Keratinocyte (primary cell): Measurements from ENCODE around the gene CNTLN. TPM values are rescaled to one million over a fixed set of nuclear protein-coding genes. Genes with fewer than 3 reads are reported as not detected.

Experiments
- DNase-seq: peaks from one replicate; pipeline ENCODE4 v3.0.0-alpha.2; 2011; ENCODE audit warnings: low read depth, missing footprints, low spot score
- FAIRE-seq: peaks from 2 replicates; lab custom pipeline; 2011; peaks lifted over from hg19 to GRCh38; lab: Jason Lieb, UNC
- H2AFZ ChIP-seq: 2 replicates; pipeline ENCODE4 v1.6.0; 2012; ENCODE audit warnings: low read length, control low read depth, inconsistent platforms; ENCODE audit not compliant: control insufficient read depth
- H3K27ac ChIP-seq: 2 replicates; pipeline ENCODE4 v1.5.1; 2011; ENCODE audit warnings: low read length; ENCODE audit not compliant: control insufficient read depth, insufficient read depth
- H3K27me3 ChIP-seq: 3 replicates; pipeline ENCODE4 v1.6.0; 2011; ENCODE audit warnings: low read length; ENCODE audit not compliant: control insufficient read depth, insufficient read depth; ENCODE audit errors: extremely low read depth
- H3K36me3 ChIP-seq, 2 experiments: 2 replicates in 1 of 2; 3 replicates in 1 of 2; pipeline ENCODE4 v1.5.1; 2011; ENCODE audit warnings: low read length in 2 of 2, mild to moderate bottlenecking in 1 of 2; ENCODE audit not compliant: control insufficient read depth in 2 of 2, insufficient read depth in 2 of 2; ENCODE audit errors: extremely low read depth in 1 of 2
- H3K4me1 ChIP-seq: 3 replicates; pipeline ENCODE4 v1.5.1; 2011; ENCODE audit warnings: low read length; ENCODE audit not compliant: control insufficient read depth, insufficient read depth; ENCODE audit errors: extremely low read depth
- H3K4me2 ChIP-seq: 3 replicates; pipeline ENCODE4 v1.6.0; 2011; ENCODE audit warnings: low read depth, low read length; ENCODE audit not compliant: control insufficient read depth, insufficient read depth; ENCODE audit errors: extremely low read depth
- H3K4me3 ChIP-seq, 3 experiments: fragments of 200-600 bp in 1 of 3; sonication (generic) in 1 of 3; 2 replicates in 2 of 3; 3 replicates in 1 of 3; pipeline ENCODE4 v1.5.1; 2011 to 2016; ENCODE audit warnings: low read length in 3 of 3, mild to moderate bottlenecking in 3 of 3, control low read depth in 2 of 3, inconsistent platforms in 1 of 3, low read depth in 1 of 3, mixed read lengths in 1 of 3, mixed run types in 1 of 3, moderate library complexity in 1 of 3; ENCODE audit not compliant: control insufficient read depth in 2 of 3, insufficient read depth in 2 of 3; ENCODE audit errors: extremely low read depth in 1 of 3
- H3K79me2 ChIP-seq: 2 replicates; pipeline ENCODE4 v1.6.0; 2012; ENCODE audit warnings: low read length; ENCODE audit not compliant: control insufficient read depth, insufficient read depth
- H3K9ac ChIP-seq: 3 replicates; pipeline ENCODE4 v1.6.0; 2011; ENCODE audit warnings: low read length; ENCODE audit not compliant: control insufficient read depth, insufficient read depth; ENCODE audit errors: extremely low read depth
- H3K9me1 ChIP-seq: 3 replicates; pipeline ENCODE4 v1.6.0; 2011; ENCODE audit warnings: low read length; ENCODE audit not compliant: control insufficient read depth, insufficient read depth; ENCODE audit errors: extremely low read depth
- H3K9me3 ChIP-seq: 2 replicates; pipeline ENCODE4 v1.5.1; 2012; ENCODE audit warnings: low read depth, low read length; ENCODE audit not compliant: control insufficient read depth
- H4K20me1 ChIP-seq: 3 replicates; pipeline ENCODE4 v1.6.0; 2011; ENCODE audit warnings: low read length; ENCODE audit not compliant: control insufficient read depth, insufficient read depth; ENCODE audit errors: extremely low read depth
- EZH2 ChIP-seq: IDR thresholded peaks from one replicate; pipeline ENCODE4 v1.6.1; 2012; ENCODE audit warnings: inconsistent platforms, mild to moderate bottlenecking, low read length, moderate library complexity
- dilution Hi-C: fragments of 300-500 bp; cut with MboI; formaldehyde crosslinking; loops from one replicate; pipeline ENCODE4 v1.7.0; 2020; ENCODE audit warnings: low sequenced_read_pairs; ENCODE audit not compliant: extremely low pct_ligation_motif_present
- polyA plus RNA-seq, 5 experiments: library from polyadenylated mRNA; depleted of rRNA in 3 of 5; stranded (reverse) in 3 of 5; stranded (forward) in 1 of 5; unstranded in 1 of 5; fragments of >200 nt; gene quantifications; 1 replicate in 1 of 5; 2 replicates in 3 of 5; 3 replicates in 1 of 5; pipeline versions ENCODE4 v1.2.1 to v1.2.3, GENCODE V29; 2011 to 2012; ENCODE audit warnings: missing spikeins in 2 of 5, low read depth in 1 of 5, low replicate concordance in 1 of 5
- TF ChIP-seq, protein P1 (sequence below), 3 experiments: IDR thresholded peaks in 1 of 3; conservative IDR thresholded peaks in 1 of 3; optimal IDR thresholded peaks in 1 of 3; 2 replicates in 2 of 3; 3 replicates in 1 of 3; pipeline versions ENCODE3 to v1.5.1; 2011; ENCODE audit warnings: low read length in 3 of 3, mild to moderate bottlenecking in 3 of 3, moderate library complexity in 2 of 3, control low read depth in 1 of 3, inconsistent platforms in 1 of 3; ENCODE audit not compliant: insufficient read depth in 2 of 3; ENCODE audit errors: extremely low read depth in 1 of 3

CNTLN gene
- polyA plus RNA-seq, 1 donor (not counting 4 experiments of a cell fraction or from before 2014, with no cell fraction given) = 2.4 TPM

GRCh38 chr9:17477816-17478215, 343.0 kb downstream of the CNTLN start:
- Histone ChIP-seq H3K9ac (no peak overlapping the region), H3K4me2 (no peak overlapping the region), H3K4me3 (no peak overlapping the region), H3K9me3 (no peaks in the 10 kb centered on the region), H3K27me3 (no peaks in the 10 kb centered on the region), H4K20me1 (no peaks in the 10 kb centered on the region), H3K36me3 (no peaks in the 10 kb centered on the region), H2AFZ (no peak overlapping the region), H3K9me1 (no peaks in the 10 kb centered on the region), H3K4me1 (no peaks in the 10 kb centered on the region), H3K79me2 (no peaks in the 10 kb centered on the region), H3K27ac (no peak overlapping the region)
- dilution Hi-C loops = no loop called here
- TF ChIP-seq, protein P1, sequence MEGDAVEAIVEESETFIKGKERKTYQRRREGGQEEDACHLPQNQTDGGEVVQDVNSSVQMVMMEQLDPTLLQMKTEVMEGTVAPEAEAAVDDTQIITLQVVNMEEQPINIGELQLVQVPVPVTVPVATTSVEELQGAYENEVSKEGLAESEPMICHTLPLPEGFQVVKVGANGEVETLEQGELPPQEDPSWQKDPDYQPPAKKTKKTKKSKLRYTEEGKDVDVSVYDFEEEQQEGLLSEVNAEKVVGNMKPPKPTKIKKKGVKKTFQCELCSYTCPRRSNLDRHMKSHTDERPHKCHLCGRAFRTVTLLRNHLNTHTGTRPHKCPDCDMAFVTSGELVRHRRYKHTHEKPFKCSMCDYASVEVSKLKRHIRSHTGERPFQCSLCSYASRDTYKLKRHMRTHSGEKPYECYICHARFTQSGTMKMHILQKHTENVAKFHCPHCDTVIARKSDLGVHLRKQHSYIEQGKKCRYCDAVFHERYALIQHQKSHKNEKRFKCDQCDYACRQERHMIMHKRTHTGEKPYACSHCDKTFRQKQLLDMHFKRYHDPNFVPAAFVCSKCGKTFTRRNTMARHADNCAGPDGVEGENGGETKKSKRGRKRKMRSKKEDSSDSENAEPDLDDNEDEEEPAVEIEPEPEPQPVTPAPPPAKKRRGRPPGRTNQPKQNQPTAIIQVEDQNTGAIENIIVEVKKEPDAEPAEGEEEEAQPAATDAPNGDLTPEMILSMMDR (optimal IDR thresholded peaks at IDR 0.05 in 1 of 3, IDR thresholded peaks at IDR 0.05 in 1 of 3, conservative IDR thresholded peaks at IDR 0.05 in 1 of 3; ENCODE audit: extremely low read depth in 1 of 3, insufficient read depth in 2 of 3, low read length in 3 of 3) = no peak
- TF ChIP-seq EZH2 = no peak
- no peak for DNase-seq
- FAIRE-seq = no peak

GRCh38 chr9:17480966-17481365, 346.1 kb downstream of the CNTLN start:
- no peaks in the 10 kb centered on the region for H3K36me3 ChIP-seq
- H3K4me3 ChIP-seq = no peak overlapping the region
- no peaks in the 10 kb centered on the region for H4K20me1 ChIP-seq
- no peaks in the 10 kb centered on the region for H3K9me3 ChIP-seq
- H3K9ac ChIP-seq = no peak overlapping the region
- no peak for TF ChIP-seq EZH2
- TF ChIP-seq, protein P1 (optimal IDR thresholded peaks at IDR 0.05 in 1 of 3, IDR thresholded peaks at IDR 0.05 in 1 of 3, conservative IDR thresholded peaks at IDR 0.05 in 1 of 3; ENCODE audit: extremely low read depth in 1 of 3, insufficient read depth in 2 of 3, low read length in 3 of 3) = no peak
- H3K27me3 ChIP-seq = no peaks in the 10 kb centered on the region
- no peak overlapping the region for H2AFZ ChIP-seq
- no peaks in the 10 kb centered on the region for H3K79me2 ChIP-seq
- no peak overlapping the region for H3K27ac ChIP-seq
- DNase-seq (no peak), FAIRE-seq (no peak)
- no peaks in the 10 kb centered on the region for H3K4me1 ChIP-seq
- H3K9me1 ChIP-seq = no peaks in the 10 kb centered on the region
- H3K4me2 ChIP-seq = no peak overlapping the region
- dilution Hi-C loops = no loop called here
